ENCODE measurements around the gene APBB1IP. TPM values are rescaled to one million over a fixed set of nuclear protein-coding genes. Genes with fewer than 3 reads are reported as not detected.

The APBB1IP gene
- total and polyA plus RNA-seq, 9 of the 15 experiments (the other 6 are each of a cell fraction or from before 2014, with no cell fraction given): 0.03 to 0.11 (median 0.06) TPM; not detected in 4

GRCh38 chr10:26422977-26423376, 15.2 kb upstream of the APBB1IP start:
- DNase-seq (ENCODE audit: extremely low read depth in 1 of 4, low spot score in 3 of 4): no peak
- no peaks in the 10 kb centered on the region for H3K9me3 ChIP-seq (replicated peaks; ENCODE audit: control insufficient read depth, insufficient read depth, low read depth, low read length)
- in situ Hi-C loops (cut with MboI): no loop called here
- ChIA-PET POLR2A (interaction anchor here (0.6 to 0.8 kb wide), 2 partner anchors 11 to 84 kb away, joined by 3 to 4 read pairs; no protein-coding TSS in a partner anchor), CTCF (ENCODE audit: low intra/inter-chr PET ratio) (no interaction called here)
- H3K4me3 ChIP-seq: no peak overlapping the region
- no peaks in the 10 kb centered on the region for H3K9me1 ChIP-seq (ENCODE audit: control insufficient read depth, insufficient read depth, low read length)
- ATAC-seq: no peak
- no peak overlapping the region for H2AFZ ChIP-seq (ENCODE audit: low read depth, low read length)
- H3K4me1 ChIP-seq (replicated peaks in 1 of 2; ENCODE audit: control insufficient read depth in 2 of 2, insufficient read depth in 2 of 2, low read length in 2 of 2): no peaks in the 10 kb centered on the region
- intact Hi-C loops (cut with micrococcal nuclease): no loop called here
- H3K36me3 ChIP-seq (ENCODE audit: control insufficient read depth, insufficient read depth, low read length): no peaks in the 10 kb centered on the region
- H3K9ac ChIP-seq (ENCODE audit: insufficient read depth in 1 of 2, low read depth in 2 of 2, low read length in 2 of 2): no peak overlapping the region
- no peaks in the 10 kb centered on the region; a peak in 1 of 5 replicates for H3K27me3 ChIP-seq (ENCODE audit: control insufficient read depth in 2 of 2, insufficient read depth in 2 of 2, low read length in 2 of 2)
- no peaks in the 10 kb centered on the region for H4K20me1 ChIP-seq (replicated peaks; ENCODE audit: control insufficient read depth, insufficient read depth, low read length)
- H3K27ac ChIP-seq (ENCODE audit: extremely low read depth, low read depth, low read length): no peak overlapping the region
- no peaks in the 10 kb centered on the region for H3K79me2 ChIP-seq (ENCODE audit: control insufficient read depth, insufficient read depth, low read length)
- 0% methylated on average over 3 of the region's 3 CpGs for WGBS (ENCODE audit: insufficient coverage, low coverage, missing lambda C conversion rate)
- no TSS peak for BruUV-seq (replicated peaks)
- no peak for FAIRE-seq
- H3K4me2 ChIP-seq (ENCODE audit: insufficient read depth, low read length): no peak overlapping the region
- TF ChIP-seq MYC (IDR thresholded peaks at IDR 0.05; ENCODE audit: low read depth, low read length) (no peak), MYC (CRISPR knock-in tag; IDR thresholded peaks at IDR 0.05; ENCODE audit: borderline replicate concordance, low read depth) (no peak), FUS (optimal IDR thresholded peaks at IDR 0.05; ENCODE audit: low read depth, low read length) (no peak), NBN (IDR thresholded peaks at IDR 0.05; ENCODE audit: low read depth) (no peak), HDAC6 (IDR thresholded peaks at IDR 0.05; ENCODE audit: low read depth, low read length) (no peak), HMG20A (CRISPR knock-in tag; conservative IDR thresholded peaks at IDR 0.05) (no peak), E2F3 (CRISPR knock-in tag; IDR thresholded peaks at IDR 0.05) (no peak), ZNF507 (tag; conservative IDR thresholded peaks at IDR 0.05) (no peak), HDAC1 (IDR thresholded peaks at IDR 0.05) (no peak), DIDO1 (tag; IDR thresholded peaks at IDR 0.05; ENCODE audit: low read depth) (no peak), KLF1 (tag; IDR thresholded peaks at IDR 0.05) (no peak)
- TF ChIP-seq, protein P1, sequence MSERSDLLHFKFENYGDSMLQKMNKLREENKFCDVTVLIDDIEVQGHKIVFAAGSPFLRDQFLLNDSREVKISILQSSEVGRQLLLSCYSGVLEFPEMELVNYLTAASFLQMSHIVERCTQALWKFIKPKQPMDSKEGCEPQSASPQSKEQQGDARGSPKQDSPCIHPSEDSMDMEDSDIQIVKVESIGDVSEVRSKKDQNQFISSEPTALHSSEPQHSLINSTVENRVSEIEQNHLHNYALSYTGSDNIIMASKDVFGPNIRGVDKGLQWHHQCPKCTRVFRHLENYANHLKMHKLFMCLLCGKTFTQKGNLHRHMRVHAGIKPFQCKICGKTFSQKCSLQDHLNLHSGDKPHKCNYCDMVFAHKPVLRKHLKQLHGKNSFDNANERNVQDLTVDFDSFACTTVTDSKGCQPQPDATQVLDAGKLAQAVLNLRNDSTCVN (CRISPR knock-in tag; IDR thresholded peaks at IDR 0.05): no peak
- TF ChIP-seq, protein P2, sequence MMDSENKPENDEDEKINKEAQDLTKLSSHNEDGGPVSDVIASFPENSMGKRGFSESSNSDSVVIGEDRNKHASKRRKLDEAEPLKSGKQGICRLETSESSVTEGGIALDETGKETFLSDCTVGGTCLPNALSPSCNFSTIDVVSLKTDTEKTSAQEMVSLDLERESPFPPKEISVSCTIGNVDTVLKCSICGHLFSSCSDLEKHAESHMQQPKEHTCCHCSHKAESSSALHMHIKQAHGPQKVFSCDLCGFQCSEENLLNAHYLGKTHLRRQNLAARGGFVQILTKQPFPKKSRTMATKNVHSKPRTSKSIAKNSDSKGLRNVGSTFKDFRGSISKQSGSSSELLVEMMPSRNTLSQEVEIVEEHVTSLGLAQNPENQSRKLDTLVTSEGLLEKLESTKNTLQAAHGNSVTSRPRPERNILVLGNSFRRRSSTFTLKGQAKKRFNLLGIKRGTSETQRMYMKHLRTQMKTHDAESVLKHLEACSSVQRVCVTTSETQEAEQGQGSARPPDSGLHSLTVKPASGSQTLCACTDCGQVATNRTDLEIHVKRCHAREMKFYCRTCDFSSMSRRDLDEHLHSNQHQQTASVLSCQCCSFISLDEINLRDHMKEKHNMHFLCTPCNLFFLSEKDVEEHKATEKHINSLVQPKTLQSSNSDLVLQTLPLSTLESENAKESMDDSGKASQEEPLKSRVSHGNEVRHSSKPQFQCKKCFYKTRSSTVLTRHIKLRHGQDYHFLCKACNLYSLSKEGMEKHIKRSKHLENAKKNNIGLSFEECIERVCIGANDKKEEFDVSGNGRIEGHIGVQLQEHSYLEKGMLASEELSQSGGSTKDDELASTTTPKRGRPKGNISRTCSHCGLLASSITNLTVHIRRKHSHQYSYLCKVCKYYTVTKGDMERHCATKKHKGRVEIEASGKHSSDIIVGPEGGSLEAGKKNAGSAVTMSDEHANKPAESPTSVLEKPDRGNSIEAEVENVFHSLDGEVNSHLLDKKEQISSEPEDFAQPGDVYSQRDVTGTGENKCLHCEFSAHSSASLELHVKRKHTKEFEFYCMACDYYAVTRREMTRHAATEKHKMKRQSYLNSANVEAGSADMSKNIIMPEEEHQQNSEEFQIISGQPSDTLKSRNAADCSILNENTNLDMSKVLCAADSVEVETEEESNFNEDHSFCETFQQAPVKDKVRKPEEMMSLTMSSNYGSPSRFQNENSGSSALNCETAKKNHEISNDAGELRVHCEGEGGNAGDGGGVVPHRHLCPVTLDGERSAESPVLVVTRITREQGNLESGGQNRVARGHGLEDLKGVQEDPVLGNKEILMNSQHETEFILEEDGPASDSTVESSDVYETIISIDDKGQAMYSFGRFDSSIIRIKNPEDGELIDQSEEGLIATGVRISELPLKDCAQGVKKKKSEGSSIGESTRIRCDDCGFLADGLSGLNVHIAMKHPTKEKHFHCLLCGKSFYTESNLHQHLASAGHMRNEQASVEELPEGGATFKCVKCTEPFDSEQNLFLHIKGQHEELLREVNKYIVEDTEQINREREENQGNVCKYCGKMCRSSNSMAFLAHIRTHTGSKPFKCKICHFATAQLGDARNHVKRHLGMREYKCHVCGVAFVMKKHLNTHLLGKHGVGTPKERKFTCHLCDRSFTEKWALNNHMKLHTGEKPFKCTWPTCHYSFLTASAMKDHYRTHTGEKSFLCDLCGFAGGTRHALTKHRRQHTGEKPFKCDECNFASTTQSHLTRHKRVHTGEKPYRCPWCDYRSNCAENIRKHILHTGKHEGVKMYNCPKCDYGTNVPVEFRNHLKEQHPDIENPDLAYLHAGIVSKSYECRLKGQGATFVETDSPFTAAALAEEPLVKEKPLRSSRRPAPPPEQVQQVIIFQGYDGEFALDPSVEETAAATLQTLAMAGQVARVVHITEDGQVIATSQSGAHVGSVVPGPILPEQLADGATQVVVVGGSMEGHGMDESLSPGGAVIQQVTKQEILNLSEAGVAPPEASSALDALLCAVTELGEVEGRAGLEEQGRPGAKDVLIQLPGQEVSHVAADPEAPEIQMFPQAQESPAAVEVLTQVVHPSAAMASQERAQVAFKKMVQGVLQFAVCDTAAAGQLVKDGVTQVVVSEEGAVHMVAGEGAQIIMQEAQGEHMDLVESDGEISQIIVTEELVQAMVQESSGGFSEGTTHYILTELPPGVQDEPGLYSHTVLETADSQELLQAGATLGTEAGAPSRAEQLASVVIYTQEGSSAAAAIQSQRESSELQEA (IDR thresholded peaks at IDR 0.05; ENCODE audit: low read depth): no peak
- TF ChIP-seq, protein P3, sequence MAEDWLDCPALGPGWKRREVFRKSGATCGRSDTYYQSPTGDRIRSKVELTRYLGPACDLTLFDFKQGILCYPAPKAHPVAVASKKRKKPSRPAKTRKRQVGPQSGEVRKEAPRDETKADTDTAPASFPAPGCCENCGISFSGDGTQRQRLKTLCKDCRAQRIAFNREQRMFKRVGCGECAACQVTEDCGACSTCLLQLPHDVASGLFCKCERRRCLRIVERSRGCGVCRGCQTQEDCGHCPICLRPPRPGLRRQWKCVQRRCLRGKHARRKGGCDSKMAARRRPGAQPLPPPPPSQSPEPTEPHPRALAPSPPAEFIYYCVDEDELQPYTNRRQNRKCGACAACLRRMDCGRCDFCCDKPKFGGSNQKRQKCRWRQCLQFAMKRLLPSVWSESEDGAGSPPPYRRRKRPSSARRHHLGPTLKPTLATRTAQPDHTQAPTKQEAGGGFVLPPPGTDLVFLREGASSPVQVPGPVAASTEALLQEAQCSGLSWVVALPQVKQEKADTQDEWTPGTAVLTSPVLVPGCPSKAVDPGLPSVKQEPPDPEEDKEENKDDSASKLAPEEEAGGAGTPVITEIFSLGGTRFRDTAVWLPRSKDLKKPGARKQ (CRISPR knock-in tag; IDR thresholded peaks at IDR 0.05): no peak

Data from K562 (cell line).